HL-60 (cell line): Measurements from ENCODE around the gene ZP1.
A peak's percentile ranks its signal among the peaks of the same experiment; 100 is the strongest.

Experiments
- DNase-seq, 2 experiments: peaks; one replicate each; pipeline ENCODE4 v3.0.0-alpha.2; 2010 to 2020; ENCODE audit warnings: low read depth in 1 of 2, low spot score in 1 of 2
- H3K27ac ChIP-seq: fragments of 250-450 bp; sonication (Bioruptor Pico); replicated peaks from 2 replicates; pipeline ENCODE4 v1.5.1; 2020; ENCODE audit warnings: mild to moderate bottlenecking, moderate library complexity
- H3K27me3 ChIP-seq: fragments of 250-450 bp; sonication (Bioruptor Pico); 2 replicates; pipeline ENCODE4 v1.5.1; 2021; ENCODE audit warnings: mild to moderate bottlenecking, moderate library complexity; ENCODE audit not compliant: insufficient read depth, poor library complexity, severe bottlenecking
- H3K4me3 ChIP-seq: replicated peaks from 2 replicates; pipeline ENCODE4 v1.5.1; 2011; ENCODE audit warnings: mild to moderate bottlenecking, control low read depth, low read length; ENCODE audit not compliant: insufficient read depth
- GABPA ChIP-seq: IDR thresholded peaks from 2 replicates; pipeline ENCODE4 v1.6.1; 2012; ENCODE audit warnings: low read depth
- POLR2AphosphoS5 ChIP-seq: IDR thresholded peaks from 2 replicates; pipeline ENCODE4 v1.6.1; 2012; ENCODE audit warnings: low read depth
- SPI1 ChIP-seq: IDR thresholded peaks from 2 replicates; pipeline ENCODE4 v1.6.1; 2012; ENCODE audit warnings: low read depth, mild to moderate bottlenecking, borderline replicate concordance
- TF ChIP-seq, protein P1 (sequence below): IDR thresholded peaks from 2 replicates; pipeline ENCODE4 v1.6.1; 2012; ENCODE audit warnings: low read depth; ENCODE audit not compliant: insufficient replicate concordance
- TF ChIP-seq, protein P2 (sequence below): IDR thresholded peaks from one replicate; pipeline ENCODE4 v1.5.1; 2011; ENCODE audit warnings: low read length, control low read depth, inconsistent platforms; ENCODE audit not compliant: insufficient read depth

The ZP1 gene

DNA sequence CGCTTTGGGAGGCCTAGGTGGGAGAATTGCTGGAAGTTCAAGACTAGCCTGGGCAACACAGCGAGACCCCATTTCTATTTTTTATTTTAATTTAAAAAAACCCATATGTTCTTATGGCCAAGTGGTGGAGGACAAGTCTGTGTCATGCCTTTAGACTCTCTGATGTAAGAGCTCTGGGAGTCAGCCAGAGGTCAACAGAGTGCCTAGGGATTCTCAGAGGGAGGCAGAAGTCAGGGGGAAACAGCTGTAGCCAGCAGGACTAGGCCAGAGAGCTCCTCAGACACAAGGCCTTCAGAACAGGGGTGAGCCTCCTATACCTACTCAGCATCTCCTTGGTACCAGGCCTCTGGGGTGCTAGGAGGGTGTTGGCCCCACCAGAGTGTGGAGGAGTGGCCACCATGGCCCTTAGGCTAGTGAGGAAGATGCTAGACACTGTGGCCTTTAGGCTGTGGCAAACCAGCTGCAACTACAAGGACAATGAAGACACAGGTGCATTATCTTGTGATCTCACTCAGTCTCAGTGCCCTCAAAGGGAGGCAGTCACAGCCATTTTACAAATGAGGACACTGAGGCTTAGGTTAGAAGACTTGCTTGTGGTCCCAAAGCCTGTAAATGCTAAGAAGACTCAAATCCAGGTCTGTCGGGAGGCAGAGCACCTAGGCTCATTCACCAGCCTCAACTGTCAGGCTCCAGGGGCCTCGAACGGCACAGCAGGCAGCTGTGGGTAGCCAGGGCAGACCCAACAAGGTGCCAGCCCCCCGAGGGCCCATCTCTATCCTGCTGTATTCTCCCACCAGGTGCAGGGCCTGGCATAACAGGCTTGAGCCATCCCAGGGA, 5.0 kb downstream of the ZP1 start:
- no peak for TF ChIP-seq POLR2AphosphoS5
- TF ChIP-seq GABPA = no peak
- TF ChIP-seq, protein P1, sequence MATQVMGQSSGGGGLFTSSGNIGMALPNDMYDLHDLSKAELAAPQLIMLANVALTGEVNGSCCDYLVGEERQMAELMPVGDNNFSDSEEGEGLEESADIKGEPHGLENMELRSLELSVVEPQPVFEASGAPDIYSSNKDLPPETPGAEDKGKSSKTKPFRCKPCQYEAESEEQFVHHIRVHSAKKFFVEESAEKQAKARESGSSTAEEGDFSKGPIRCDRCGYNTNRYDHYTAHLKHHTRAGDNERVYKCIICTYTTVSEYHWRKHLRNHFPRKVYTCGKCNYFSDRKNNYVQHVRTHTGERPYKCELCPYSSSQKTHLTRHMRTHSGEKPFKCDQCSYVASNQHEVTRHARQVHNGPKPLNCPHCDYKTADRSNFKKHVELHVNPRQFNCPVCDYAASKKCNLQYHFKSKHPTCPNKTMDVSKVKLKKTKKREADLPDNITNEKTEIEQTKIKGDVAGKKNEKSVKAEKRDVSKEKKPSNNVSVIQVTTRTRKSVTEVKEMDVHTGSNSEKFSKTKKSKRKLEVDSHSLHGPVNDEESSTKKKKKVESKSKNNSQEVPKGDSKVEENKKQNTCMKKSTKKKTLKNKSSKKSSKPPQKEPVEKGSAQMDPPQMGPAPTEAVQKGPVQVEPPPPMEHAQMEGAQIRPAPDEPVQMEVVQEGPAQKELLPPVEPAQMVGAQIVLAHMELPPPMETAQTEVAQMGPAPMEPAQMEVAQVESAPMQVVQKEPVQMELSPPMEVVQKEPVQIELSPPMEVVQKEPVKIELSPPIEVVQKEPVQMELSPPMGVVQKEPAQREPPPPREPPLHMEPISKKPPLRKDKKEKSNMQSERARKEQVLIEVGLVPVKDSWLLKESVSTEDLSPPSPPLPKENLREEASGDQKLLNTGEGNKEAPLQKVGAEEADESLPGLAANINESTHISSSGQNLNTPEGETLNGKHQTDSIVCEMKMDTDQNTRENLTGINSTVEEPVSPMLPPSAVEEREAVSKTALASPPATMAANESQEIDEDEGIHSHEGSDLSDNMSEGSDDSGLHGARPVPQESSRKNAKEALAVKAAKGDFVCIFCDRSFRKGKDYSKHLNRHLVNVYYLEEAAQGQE = no peak
- TF ChIP-seq, protein P2, sequence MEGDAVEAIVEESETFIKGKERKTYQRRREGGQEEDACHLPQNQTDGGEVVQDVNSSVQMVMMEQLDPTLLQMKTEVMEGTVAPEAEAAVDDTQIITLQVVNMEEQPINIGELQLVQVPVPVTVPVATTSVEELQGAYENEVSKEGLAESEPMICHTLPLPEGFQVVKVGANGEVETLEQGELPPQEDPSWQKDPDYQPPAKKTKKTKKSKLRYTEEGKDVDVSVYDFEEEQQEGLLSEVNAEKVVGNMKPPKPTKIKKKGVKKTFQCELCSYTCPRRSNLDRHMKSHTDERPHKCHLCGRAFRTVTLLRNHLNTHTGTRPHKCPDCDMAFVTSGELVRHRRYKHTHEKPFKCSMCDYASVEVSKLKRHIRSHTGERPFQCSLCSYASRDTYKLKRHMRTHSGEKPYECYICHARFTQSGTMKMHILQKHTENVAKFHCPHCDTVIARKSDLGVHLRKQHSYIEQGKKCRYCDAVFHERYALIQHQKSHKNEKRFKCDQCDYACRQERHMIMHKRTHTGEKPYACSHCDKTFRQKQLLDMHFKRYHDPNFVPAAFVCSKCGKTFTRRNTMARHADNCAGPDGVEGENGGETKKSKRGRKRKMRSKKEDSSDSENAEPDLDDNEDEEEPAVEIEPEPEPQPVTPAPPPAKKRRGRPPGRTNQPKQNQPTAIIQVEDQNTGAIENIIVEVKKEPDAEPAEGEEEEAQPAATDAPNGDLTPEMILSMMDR = no peak
- no peak for TF ChIP-seq SPI1
- H3K27ac ChIP-seq = no peak overlapping the region
- DNase-seq = no peak
- no peaks in the 10 kb centered on the region for H3K27me3 ChIP-seq
- H3K4me3 ChIP-seq = no peak overlapping the region

DNA sequence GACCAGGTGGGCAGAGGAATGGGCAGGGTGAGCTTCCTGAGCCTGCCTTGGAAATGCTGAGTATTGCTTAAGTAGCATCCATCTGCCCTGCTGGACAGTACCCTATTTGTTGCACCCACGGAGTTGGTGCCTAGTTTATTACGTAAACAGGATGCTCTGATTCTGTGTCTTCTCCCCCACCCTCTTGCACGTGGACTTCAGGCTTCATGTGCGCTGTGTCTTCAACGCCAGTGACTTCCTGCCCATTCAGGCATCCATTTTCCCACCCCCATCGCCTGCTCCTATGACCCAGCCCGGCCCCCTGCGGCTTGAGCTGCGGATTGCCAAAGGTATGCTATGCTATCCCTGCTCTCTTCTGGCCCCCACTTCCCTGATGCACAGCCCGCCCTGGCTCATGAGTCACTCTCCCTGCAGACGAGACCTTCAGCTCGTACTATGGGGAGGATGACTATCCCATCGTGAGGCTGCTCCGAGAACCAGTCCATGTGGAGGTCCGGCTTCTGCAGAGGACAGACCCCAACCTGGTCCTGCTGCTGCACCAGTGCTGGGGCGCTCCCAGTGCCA, 5.7 kb downstream of the ZP1 start:
- no peak overlapping the region for H3K4me3 ChIP-seq
- DNase-seq = peak in 1 of 2 experiments; percentile 27
- TF ChIP-seq, protein P1 = peak; percentile 20
- TF ChIP-seq SPI1 = no peak
- no peak overlapping the region for H3K27ac ChIP-seq
- H3K27me3 ChIP-seq = no peaks in the 10 kb centered on the region

DNA sequence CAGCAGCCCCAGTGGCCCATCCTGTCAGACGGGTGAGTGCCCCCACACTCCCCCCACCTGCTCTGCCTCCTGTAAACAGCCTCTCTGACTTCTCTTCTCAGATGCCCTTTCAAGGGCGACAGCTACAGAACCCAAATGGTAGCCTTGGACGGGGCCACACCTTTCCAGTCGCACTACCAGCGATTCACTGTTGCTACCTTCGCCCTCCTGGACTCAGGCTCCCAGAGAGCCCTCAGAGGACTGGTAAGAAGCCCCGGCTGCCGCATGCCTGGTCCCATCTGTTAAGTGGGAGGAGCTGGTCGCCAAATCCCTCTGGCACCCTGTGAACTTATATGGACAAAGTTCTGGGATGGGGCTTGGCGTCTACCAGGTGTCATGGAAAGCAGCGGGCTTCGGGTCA, 6.2 kb downstream of the ZP1 start:
- TF ChIP-seq POLR2AphosphoS5 (no peak), GABPA (no peak), SPI1 (no peak)
- TF ChIP-seq, protein P1 = no peak
- Histone ChIP-seq H3K27ac (no peak overlapping the region), H3K4me3 (no peak overlapping the region), H3K27me3 (no peaks in the 10 kb centered on the region)
- DNase-seq = no peak
